Common myeloid progenitor, CD34-positive (primary cell): ENCODE results near the gene UNKL.

ENCODE experiments used
- CTCF ChIA-PET: fragments of 350-600 bp; sonication (Branson Sonifier 250); formaldehyde crosslinking; loops from one replicate; lab custom pipeline; 2021; ENCODE audit warnings: antibody characterized with exemption; lab: Charles Lee
- POLR2A ChIA-PET: fragments of 350-600 bp; sonication (Branson Sonifier 250); formaldehyde crosslinking; loops from one replicate; lab custom pipeline; 2021; ENCODE audit warnings: antibody characterized with exemption; lab: Charles Lee
- DNase-seq, 3 donors: peaks; one replicate each; pipeline versions ENCODE4 v3.0.0 to v3.0.0-alpha.2; 2013
- H3K27ac ChIP-seq, 2 experiments: 1 replicate in 1 of 2; 2 replicates in 1 of 2; pipeline ENCODE4 v1.7.0; 2013; ENCODE audit warnings: inconsistent platforms in 2 of 2, low read length in 2 of 2, mild to moderate bottlenecking in 2 of 2, low read depth in 1 of 2, moderate library complexity in 1 of 2; ENCODE audit not compliant: severe bottlenecking in 2 of 2, insufficient read depth in 1 of 2, poor library complexity in 1 of 2
- H3K27me3 ChIP-seq, 5 experiments: replicated peaks in 2 of 5; 1 replicate in 3 of 5; 2 replicates in 2 of 5; pipeline versions ENCODE4 v1.6.1 to v1.7.0; 2013; ENCODE audit warnings: low read length in 4 of 5, mild to moderate bottlenecking in 2 of 5, moderate library complexity in 2 of 5, inconsistent platforms in 1 of 5; ENCODE audit not compliant: insufficient read depth in 5 of 5, control insufficient read depth in 4 of 5
- H3K36me3 ChIP-seq, 4 experiments: 1 replicate in 2 of 4; 2 replicates in 2 of 4; pipeline versions ENCODE4 v1.6.1 to v1.7.0; 2013; ENCODE audit warnings: low read length in 3 of 4, control low read depth in 1 of 4, mild to moderate bottlenecking in 1 of 4; ENCODE audit not compliant: control insufficient read depth in 4 of 4, insufficient read depth in 4 of 4
- H3K4me1 ChIP-seq, 4 experiments: 1 replicate in 3 of 4; 2 replicates in 1 of 4; pipeline versions ENCODE4 v1.6.1 to v1.7.1; 2013; ENCODE audit warnings: low read length in 3 of 4, mild to moderate bottlenecking in 3 of 4, control low read depth in 1 of 4, inconsistent platforms in 1 of 4, moderate library complexity in 1 of 4; ENCODE audit not compliant: control insufficient read depth in 4 of 4, insufficient read depth in 4 of 4; ENCODE audit errors: control extremely low read depth in 1 of 4
- H3K4me3 ChIP-seq, 7 experiments: 1 replicate in 4 of 7; 2 replicates in 3 of 7; pipeline versions ENCODE4 v1.5.1 to v1.7.0; 2013; ENCODE audit warnings: mild to moderate bottlenecking in 7 of 7, low read length in 6 of 7, moderate library complexity in 6 of 7, inconsistent platforms in 2 of 7, low read depth in 2 of 7, control low read depth in 1 of 7; ENCODE audit not compliant: insufficient read depth in 4 of 7, control insufficient read depth in 1 of 7; ENCODE audit errors: extremely low read depth in 1 of 7
- H3K9me3 ChIP-seq, 5 experiments: 1 replicate in 4 of 5; 2 replicates in 1 of 5; pipeline versions ENCODE4 v1.6.1 to v1.7.1; 2013; ENCODE audit warnings: low read length in 4 of 5, mild to moderate bottlenecking in 2 of 5, inconsistent platforms in 1 of 5, low read depth in 1 of 5, moderate library complexity in 1 of 5; ENCODE audit not compliant: control insufficient read depth in 4 of 5, insufficient read depth in 2 of 5; ENCODE audit errors: control extremely low read depth in 1 of 5
- WGBS: methylation state at CpG from one replicate; pipeline ENCODE4 v1.1.5; 2013; ENCODE audit not compliant: insufficient coverage; 5-methylcytosine and 5-hydroxymethylcytosine counted together

UNKL gene

GRCh38 chr16:1446296-1447080 lies 32.0 kb upstream of the UNKL start:
- H3K9me3 ChIP-seq = no peaks in the 10 kb centered on the region

GRCh38 chr16:1445518-1446203 lies 31.2 kb upstream of the UNKL start:
- H3K27ac ChIP-seq = no peak overlapping the region
- no peaks in the 10 kb centered on the region for H3K9me3 ChIP-seq
- POLR2A ChIA-PET = no interaction called here
- no peak overlapping the region for H3K4me3 ChIP-seq
- peaks cover 2 to 54% (median 38%) of the 10 kb centered on the region in 4 experiments for H3K36me3 ChIP-seq
- WGBS = 97% methylated on average over 20 of the region's 25 CpGs
- no peaks in the 10 kb centered on the region for H3K27me3 ChIP-seq
- H3K4me1 ChIP-seq = no peaks in the 10 kb centered on the region
- no peak for DNase-seq
- CTCF ChIA-PET = no interaction called here

More at GRCh38 chr16:1446296-1447080, 32.0 kb upstream of the UNKL start:
- ChIA-PET CTCF (interaction anchor here (1.2 kb wide), 1 partner anchor 15 kb away, joined by 3 read pairs; no protein-coding TSS in a partner anchor), POLR2A (interaction anchor here (0.6 kb wide), 1 partner anchor 130 kb away, joined by 5 read pairs; no protein-coding TSS in a partner anchor)
- Histone ChIP-seq H3K4me3 (no peak overlapping the region), H3K27ac (no peak overlapping the region), H3K4me1 (no peaks in the 10 kb centered on the region), H3K27me3 (no peaks in the 10 kb centered on the region), H3K36me3 (peaks cover under 1 to 62% (median 44%) of the 10 kb centered on the region in 4 experiments)
- no peak for DNase-seq
- 97% methylated on average over 37 of the region's 41 CpGs for WGBS

GRCh38 chr16:1444730-1445517 lies 30.4 kb upstream of the UNKL start:
- DNase-seq = no peak
- H3K27ac ChIP-seq = no peak overlapping the region
- no peaks in the 10 kb centered on the region for H3K27me3 ChIP-seq
- CTCF ChIA-PET = interaction anchor here (1.0 kb wide), 1 partner anchor 16 kb away, joined by 4 read pairs; no protein-coding TSS in a partner anchor
- peaks cover 2 to 47% (median 32%) of the 10 kb centered on the region in 4 experiments for H3K36me3 ChIP-seq
- no peaks in the 10 kb centered on the region for H3K9me3 ChIP-seq
- H3K4me1 ChIP-seq = no peaks in the 10 kb centered on the region
- H3K4me3 ChIP-seq = no peak overlapping the region
- 90% methylated on average over 38 of the region's 48 CpGs for WGBS
- POLR2A ChIA-PET = no interaction called here

- 92% methylated on average over 19 of the region's 27 CpGs for WGBS
- no peaks in the 10 kb centered on the region for H3K9me3 ChIP-seq
- H3K36me3 ChIP-seq = peaks cover 2 to 39% (median 28%) of the 10 kb centered on the region in 4 experiments
- no peak for DNase-seq
- H3K27ac ChIP-seq = no peak within 1 kb of the TSS
- no peaks in the 10 kb centered on the region for H3K27me3 ChIP-seq
- CTCF ChIA-PET = interaction anchor here (1.0 kb wide), 1 partner anchor 16 kb away, joined by 4 read pairs; no protein-coding TSS in a partner anchor
- H3K4me1 ChIP-seq = no peaks in the 10 kb centered on the region
- H3K4me3 ChIP-seq = no peak within 1 kb of the TSS
- POLR2A ChIA-PET = no interaction called here
These were observed 29.7 kb upstream of the UNKL start, which contains the start of gene CCDC154 for GRCh38 chr16:1443980-1444729. Gene CCDC154 (minus strand): TSS chr16:1444556. CDS start chr16:1444322, 234 bp downstream.

- Histone ChIP-seq H3K9me3 (no peaks in the 10 kb centered on the region), H3K27me3 (no peaks in the 10 kb centered on the region), H3K4me3 (no peak overlapping the region), H3K27ac (no peak overlapping the region), H3K4me1 (no peaks in the 10 kb centered on the region), H3K36me3 (peaks cover 2 to 33% (median 23%) of the 10 kb centered on the region in 4 experiments)
- ChIA-PET CTCF (no interaction called here), POLR2A (no interaction called here)
- no peak for DNase-seq
- WGBS = 94% methylated on average over 35 of the region's 38 CpGs
These were observed 29.0 kb upstream of the UNKL start for GRCh38 chr16:1443403-1443973.

GRCh38 chr16:1442697-1443096 lies 28.2 kb upstream of the UNKL start:
- POLR2A ChIA-PET = no interaction called here
- WGBS = 98% methylated on average over 20 of the region's 24 CpGs

More at GRCh38 chr16:1442697-1443096, 28.2 kb upstream of the UNKL start:
- Histone ChIP-seq H3K36me3 (peaks cover 2 to 25% (median 16%) of the 10 kb centered on the region in 4 experiments), H3K4me3 (no peak overlapping the region), H3K9me3 (no peaks in the 10 kb centered on the region), H3K27me3 (no peaks in the 10 kb centered on the region), H3K27ac (no peak overlapping the region), H3K4me1 (no peaks in the 10 kb centered on the region)
- no peak for DNase-seq
- CTCF ChIA-PET = interaction anchor here (1.1 kb wide), 1 partner anchor 14 kb away, joined by 3 read pairs; no protein-coding TSS in a partner anchor
